SK-N-SH treated with all-trans-retinoic acid at 6 μM for 48 hours (cell line): Measurements from ENCODE around the gene COPE.

ENCODE experiments used
- ATAC-seq: fragments of 200-7000 bp; cut with Tn5 transposase; 3 replicates; pipeline ENCODE4 v1.9.1; 2020; ENCODE audit warnings: mild to moderate bottlenecking, moderate library complexity
- ARNTL ChIP-seq: fragments of 450-650 bp; formaldehyde crosslinking; IDR thresholded peaks from 2 replicates; pipeline ENCODE4 v1.5.0; 2020; ENCODE audit warnings: low read depth, mild to moderate bottlenecking, moderate library complexity, borderline replicate concordance
- BACH2 ChIP-seq: fragments of 250-450 bp; sonication (Bioruptor Pico); IDR thresholded peaks from 2 replicates; pipeline ENCODE4 v1.9.0; 2021; ENCODE audit warnings: mild to moderate bottlenecking, borderline replicate concordance
- CREB5 ChIP-seq: fragments of 250-450 bp; sonication (Bioruptor Pico); IDR thresholded peaks from 2 replicates; pipeline ENCODE4 v1.5.1; 2020; ENCODE audit warnings: low read depth, mild to moderate bottlenecking, moderate library complexity
- CSDC2 ChIP-seq: fragments of 250-450 bp; sonication (Bioruptor Pico); IDR thresholded peaks from 2 replicates; pipeline ENCODE4 v1.5.0; 2020; ENCODE audit warnings: mild to moderate bottlenecking, moderate library complexity
- GLIS3 ChIP-seq: fragments of 250-450 bp; sonication (Bioruptor Pico); IDR thresholded peaks from 2 replicates; pipeline ENCODE4 v1.5.0; 2020; ENCODE audit warnings: mild to moderate bottlenecking, moderate library complexity
- ISL1 ChIP-seq: fragments of 250-450 bp; sonication (Bioruptor Pico); IDR thresholded peaks from 2 replicates; pipeline ENCODE4 v2.1.2; 2022; ENCODE audit warnings: mild to moderate bottlenecking, moderate library complexity
- OSR1 ChIP-seq: fragments of 250-450 bp; sonication (Bioruptor Pico); IDR thresholded peaks from 2 replicates; pipeline ENCODE4 v1.8.0; 2022; ENCODE audit warnings: moderate library complexity, mild to moderate bottlenecking, inconsistent platforms
- PATZ1 ChIP-seq: fragments of 250-450 bp; sonication (Bioruptor Pico); IDR thresholded peaks from 2 replicates; pipeline ENCODE4 v1.8.0; 2020; ENCODE audit warnings: mild to moderate bottlenecking, moderate library complexity, borderline replicate concordance
- POU6F1 ChIP-seq: fragments of 250-450 bp; sonication (Bioruptor Pico); IDR thresholded peaks from 2 replicates; pipeline ENCODE4 v1.8.0; 2021; ENCODE audit warnings: low read depth, mild to moderate bottlenecking, moderate library complexity, borderline replicate concordance
- PPARA ChIP-seq: fragments of 250-450 bp; sonication (Bioruptor Pico); IDR thresholded peaks from 2 replicates; pipeline ENCODE4 v1.5.0; 2020; ENCODE audit warnings: mild to moderate bottlenecking, borderline replicate concordance
- RARB ChIP-seq: fragments of 250-450 bp; sonication (Bioruptor Pico); IDR thresholded peaks from 2 replicates; pipeline ENCODE4 v1.8.0; 2021; ENCODE audit warnings: mild to moderate bottlenecking, moderate library complexity
- SNAI2 ChIP-seq: fragments of 250-450 bp; sonication (Bioruptor Pico); IDR thresholded peaks from 2 replicates; pipeline ENCODE4 v1.5.0; 2020; ENCODE audit warnings: mild to moderate bottlenecking, moderate library complexity
- TCF4 ChIP-seq: fragments of 250-450 bp; sonication (Bioruptor Pico); IDR thresholded peaks from 2 replicates; pipeline ENCODE4 v1.8.0; 2021; ENCODE audit warnings: mild to moderate bottlenecking, moderate library complexity, borderline replicate concordance
- TOX ChIP-seq: fragments of 250-450 bp; sonication (Bioruptor Pico); IDR thresholded peaks from 2 replicates; pipeline ENCODE4 v1.8.0; 2021; ENCODE audit warnings: mild to moderate bottlenecking, moderate library complexity, borderline replicate concordance
- TSHZ2 ChIP-seq: fragments of 250-450 bp; sonication (Bioruptor Pico); IDR thresholded peaks from 2 replicates; pipeline ENCODE4 v1.5.0; 2020; ENCODE audit warnings: mild to moderate bottlenecking, moderate library complexity
- ZC3H10 ChIP-seq: fragments of 250-450 bp; sonication (Bioruptor Pico); IDR thresholded peaks from 2 replicates; pipeline ENCODE4 v1.5.1; 2021; ENCODE audit warnings: mild to moderate bottlenecking, moderate library complexity
- ZFP3 ChIP-seq: fragments of 250-450 bp; sonication (Bioruptor Pico); IDR thresholded peaks from 2 replicates; pipeline ENCODE4 v1.5.0; 2020; ENCODE audit warnings: mild to moderate bottlenecking, moderate library complexity
- ZNF565 ChIP-seq: fragments of 450-650 bp; formaldehyde crosslinking; conservative IDR thresholded peaks from 2 replicates; pipeline ENCODE4 v1.5.0; 2020; ENCODE audit warnings: low read depth, mild to moderate bottlenecking, moderate library complexity
- ZNF70 ChIP-seq: fragments of 450-650 bp; formaldehyde crosslinking; IDR thresholded peaks from 2 replicates; pipeline ENCODE4 v1.5.0; 2020; ENCODE audit warnings: mild to moderate bottlenecking, moderate library complexity
- ZNF8 ChIP-seq: fragments of 450-650 bp; formaldehyde crosslinking; IDR thresholded peaks from 2 replicates; pipeline ENCODE4 v1.5.0; 2020; ENCODE audit warnings: mild to moderate bottlenecking, moderate library complexity

Gene COPE

GRCh38 chr19:18905058-18905456 is 14.1 kb downstream of the COPE start:
- TF ChIP-seq RARB (CRISPR knock-in tag) (no peak), ZC3H10 (no peak), TCF4 (CRISPR knock-in tag) (no peak), ISL1 (CRISPR knock-in tag) (no peak), POU6F1 (CRISPR knock-in tag) (no peak), ZNF565 (CRISPR knock-in tag) (no peak), TSHZ2 (CRISPR knock-in tag) (no peak), PATZ1 (CRISPR knock-in tag) (no peak), ZNF8 (CRISPR knock-in tag) (no peak), SNAI2 (CRISPR knock-in tag) (no peak), OSR1 (CRISPR knock-in tag) (no peak), BACH2 (CRISPR knock-in tag) (no peak), PPARA (no peak), ZNF70 (CRISPR knock-in tag) (no peak), GLIS3 (CRISPR knock-in tag) (no peak), TOX (CRISPR knock-in tag) (no peak)
- no peak; the same call in 2 of the 3 replicates for ATAC-seq

GRCh38 chr19:18904334-18905057 is 14.7 kb downstream of the COPE start:
- no peak; the same call in 2 of the 3 replicates for ATAC-seq
- TF ChIP-seq ZNF8 (CRISPR knock-in tag) (no peak), GLIS3 (CRISPR knock-in tag) (no peak), ZC3H10 (no peak), ZFP3 (no peak), TCF4 (CRISPR knock-in tag) (no peak), POU6F1 (CRISPR knock-in tag) (no peak), RARB (CRISPR knock-in tag) (no peak), CREB5 (no peak), CSDC2 (CRISPR knock-in tag) (no peak), ARNTL (no peak), ISL1 (CRISPR knock-in tag) (no peak), PATZ1 (CRISPR knock-in tag) (no peak), ZNF565 (CRISPR knock-in tag) (no peak), BACH2 (CRISPR knock-in tag) (no peak), TOX (CRISPR knock-in tag) (no peak), SNAI2 (CRISPR knock-in tag) (no peak), PPARA (no peak)
